ENCODE results near the gene TNFSF15.

DNA sequence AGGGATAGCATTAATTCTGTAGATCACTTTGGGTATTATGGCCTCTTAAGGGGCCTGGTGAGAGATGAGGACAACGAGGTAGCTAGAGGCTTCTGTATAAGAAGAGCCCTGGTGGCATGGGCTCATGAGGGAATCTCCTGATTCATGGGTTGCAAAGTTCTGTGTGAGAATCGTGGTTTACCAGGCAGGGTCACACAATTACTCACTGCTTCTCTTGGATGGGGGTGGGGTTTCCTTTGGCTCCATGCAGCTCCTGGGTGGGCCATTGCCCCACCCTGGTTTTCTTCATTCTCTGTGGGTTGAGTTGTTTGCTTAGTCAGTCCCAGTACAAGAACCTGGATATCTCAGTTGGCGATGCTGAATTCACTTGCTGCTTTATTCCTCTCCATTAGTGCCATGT lies 30.9 kb upstream of the TNFSF15 start:
- TF ChIP-seq, protein P1, sequence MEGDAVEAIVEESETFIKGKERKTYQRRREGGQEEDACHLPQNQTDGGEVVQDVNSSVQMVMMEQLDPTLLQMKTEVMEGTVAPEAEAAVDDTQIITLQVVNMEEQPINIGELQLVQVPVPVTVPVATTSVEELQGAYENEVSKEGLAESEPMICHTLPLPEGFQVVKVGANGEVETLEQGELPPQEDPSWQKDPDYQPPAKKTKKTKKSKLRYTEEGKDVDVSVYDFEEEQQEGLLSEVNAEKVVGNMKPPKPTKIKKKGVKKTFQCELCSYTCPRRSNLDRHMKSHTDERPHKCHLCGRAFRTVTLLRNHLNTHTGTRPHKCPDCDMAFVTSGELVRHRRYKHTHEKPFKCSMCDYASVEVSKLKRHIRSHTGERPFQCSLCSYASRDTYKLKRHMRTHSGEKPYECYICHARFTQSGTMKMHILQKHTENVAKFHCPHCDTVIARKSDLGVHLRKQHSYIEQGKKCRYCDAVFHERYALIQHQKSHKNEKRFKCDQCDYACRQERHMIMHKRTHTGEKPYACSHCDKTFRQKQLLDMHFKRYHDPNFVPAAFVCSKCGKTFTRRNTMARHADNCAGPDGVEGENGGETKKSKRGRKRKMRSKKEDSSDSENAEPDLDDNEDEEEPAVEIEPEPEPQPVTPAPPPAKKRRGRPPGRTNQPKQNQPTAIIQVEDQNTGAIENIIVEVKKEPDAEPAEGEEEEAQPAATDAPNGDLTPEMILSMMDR (conservative IDR thresholded peaks at IDR 0.05), result no peak
- no peak for TF ChIP-seq EZH2 (IDR thresholded peaks at IDR 0.05; ENCODE audit: low read depth)

Data from PC-9 (cell line).